ENCODE measurements around the gene TIMM23.
"Not testable (repeated sequence)": the region's sequence is repeated elsewhere in the genome, so short reads cannot be mapped to it uniquely, and the experiment has no call there.

Gene TIMM23

DNA sequence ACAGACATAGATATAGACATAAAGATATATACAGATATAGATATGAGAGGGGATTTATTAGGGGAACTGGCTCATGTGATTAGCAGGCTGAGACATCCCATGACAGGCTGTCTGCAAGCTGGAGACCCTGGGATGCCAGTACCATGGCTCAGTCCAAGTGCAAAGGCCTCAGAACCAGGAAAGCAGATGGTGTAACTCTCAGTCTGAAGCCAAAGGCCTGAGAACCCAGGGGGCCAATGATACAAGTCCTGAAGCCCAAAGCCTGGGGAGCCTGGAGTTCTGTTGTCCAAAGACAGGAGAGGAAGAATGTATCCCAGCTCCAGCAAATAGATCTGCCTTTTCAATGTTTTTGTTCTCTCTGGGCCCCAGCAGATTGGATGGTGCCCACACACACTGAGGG is 52.7 kb downstream of the TIMM23 start:
- DNase-seq (ENCODE audit: low read depth), result no peak

DNA sequence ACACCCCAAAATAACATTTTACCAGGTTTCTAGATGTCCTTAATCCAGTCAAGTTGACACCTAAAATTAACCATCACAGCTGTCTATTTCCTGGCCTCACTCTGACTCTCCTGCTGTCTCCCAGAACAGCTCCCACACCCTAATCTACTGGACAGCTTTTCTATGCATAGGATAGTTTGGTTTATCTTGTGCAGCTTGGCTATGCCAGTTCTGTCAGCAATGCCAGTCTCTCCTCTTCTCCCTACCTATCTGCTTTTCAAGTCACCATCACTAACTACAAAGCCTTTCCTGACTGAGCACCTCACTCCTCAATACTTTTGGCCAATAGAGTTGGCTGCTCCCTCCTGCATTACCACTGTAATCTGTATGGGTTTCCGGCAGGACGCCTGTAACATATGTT is 53.1 kb downstream of the TIMM23 start:
- DNase-seq (ENCODE audit: low read depth), result no peak

DNA sequence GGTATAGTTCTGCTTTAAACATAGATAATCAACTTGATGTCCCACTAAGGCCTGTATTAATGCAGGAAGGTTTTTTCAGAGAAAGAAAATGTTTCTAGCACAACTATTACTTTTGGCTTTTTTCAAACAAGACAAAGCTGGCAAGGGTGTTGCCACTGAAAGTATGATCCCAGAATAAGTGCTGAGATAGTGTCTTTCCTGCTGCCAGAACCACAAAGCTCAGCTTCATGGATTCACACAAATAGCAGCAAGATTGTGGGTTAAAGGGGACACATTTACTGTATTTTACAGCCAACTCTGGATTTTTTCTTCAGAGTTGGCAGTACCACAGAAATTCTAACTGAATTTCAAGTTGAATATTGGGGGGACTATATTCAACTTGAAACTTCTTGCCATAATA is 53.8 kb downstream of the TIMM23 start:
- DNase-seq (ENCODE audit: low read depth), result no peak

DNA sequence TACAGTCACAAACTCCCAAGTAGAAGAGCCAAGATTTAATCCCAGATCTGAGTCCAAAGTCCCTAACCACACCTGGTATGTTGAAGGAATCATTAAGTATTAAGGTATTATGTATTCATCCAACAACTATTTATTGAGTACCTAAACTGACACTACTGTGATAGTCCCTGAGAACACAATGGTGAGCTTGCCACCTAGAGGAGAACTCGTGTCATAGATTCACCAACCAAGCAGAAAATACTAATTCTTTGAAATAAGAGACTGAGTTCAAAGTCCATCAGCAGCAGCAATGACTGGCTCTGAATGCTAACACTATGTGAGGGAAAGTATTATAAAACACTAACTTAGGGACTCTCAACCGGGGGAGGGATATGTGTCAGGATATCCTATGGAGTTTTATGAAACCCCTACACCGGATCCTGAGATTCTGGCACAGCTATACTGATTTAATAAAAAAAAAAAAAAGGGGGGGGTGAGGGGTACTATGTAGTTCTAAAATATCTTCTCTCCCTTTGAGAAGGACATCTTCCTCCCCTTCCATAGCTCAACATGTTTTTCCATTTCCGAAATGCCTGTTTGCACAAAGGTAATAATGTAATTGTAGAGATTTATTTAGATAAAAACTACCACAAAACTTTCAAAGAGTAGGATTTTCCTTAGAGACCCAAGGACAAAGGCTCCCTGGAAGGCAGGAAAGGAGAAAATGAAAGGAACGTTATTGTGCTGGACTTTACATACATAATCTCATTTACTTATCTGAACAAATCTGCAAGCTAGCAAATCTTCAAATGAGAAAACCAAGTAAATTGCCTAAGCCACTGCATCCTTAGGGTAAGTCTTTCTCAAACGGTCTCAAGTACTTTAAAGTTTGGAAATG is 56.5 kb downstream of the TIMM23 start:
- peak; percentile 74 for DNase-seq (ENCODE audit: low read depth)

DNA sequence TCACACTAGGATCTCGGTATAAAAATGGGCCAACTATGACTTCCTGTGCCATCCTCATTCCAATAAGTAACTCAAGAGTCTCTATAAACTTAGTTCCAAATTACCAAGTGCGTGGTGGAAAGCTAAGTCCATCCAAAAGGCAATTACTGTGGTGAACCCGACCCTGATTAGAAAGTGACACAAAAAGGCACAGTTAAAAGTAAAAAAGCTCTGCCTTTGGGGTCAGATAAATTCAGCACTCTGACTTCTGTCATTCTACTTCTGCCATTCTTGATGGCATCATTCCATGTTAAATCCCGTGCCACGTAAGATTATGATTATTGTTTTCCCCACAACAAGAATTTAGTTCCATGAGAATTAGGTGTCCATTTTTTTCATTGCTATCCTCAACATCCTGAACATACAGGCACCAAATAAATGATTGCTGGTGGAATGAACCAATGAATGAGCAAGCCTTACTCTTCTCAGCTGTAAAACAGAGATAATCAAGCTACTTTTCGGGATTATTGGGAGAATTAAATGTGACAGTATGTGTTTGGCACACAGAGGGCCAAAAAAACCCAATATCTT is 57.3 kb downstream of the TIMM23 start:
- no peak for DNase-seq (ENCODE audit: low read depth)

DNA sequence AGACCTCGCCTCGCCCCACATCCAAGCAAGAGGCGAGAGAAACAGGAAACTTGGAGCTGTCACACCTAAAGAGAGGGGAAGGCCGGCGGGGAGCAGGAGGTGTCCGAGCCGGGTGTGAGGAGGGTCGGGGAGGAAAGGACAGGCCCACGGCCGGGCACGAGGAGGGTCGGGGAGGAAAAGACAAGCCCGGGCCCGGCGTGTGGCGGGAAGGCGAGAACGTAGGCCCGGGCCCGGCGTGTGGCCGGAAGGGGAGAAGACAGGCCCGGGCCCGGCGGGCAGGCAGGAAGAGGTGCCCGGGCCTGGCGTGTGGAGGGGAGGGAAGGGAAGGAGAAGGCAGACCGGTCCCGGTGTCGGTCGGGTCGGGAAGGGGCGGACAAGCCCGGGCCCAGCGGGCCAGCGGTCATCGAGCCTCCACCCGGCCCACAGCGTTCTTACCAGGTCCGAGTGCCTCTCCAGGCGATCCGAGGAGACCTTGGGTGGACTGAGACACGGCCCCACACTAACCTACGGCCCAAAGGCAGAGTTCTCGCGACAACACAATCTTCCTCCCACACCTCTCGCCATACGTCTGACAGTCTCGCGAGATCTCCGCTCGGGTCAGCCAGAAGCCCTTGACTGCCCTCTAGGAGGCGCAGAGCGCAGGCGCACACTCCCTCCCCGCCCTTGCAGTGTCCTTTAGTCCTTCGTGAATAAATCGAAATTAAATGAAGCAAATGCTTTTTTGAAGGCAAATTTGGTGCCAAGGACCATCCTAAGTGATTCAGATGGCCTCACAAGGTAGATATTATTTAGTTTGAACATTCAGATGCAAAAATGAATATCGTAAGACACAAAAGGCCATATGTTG is 58.0 kb downstream of the TIMM23 start, which contains the start of gene NCOA4:
TSS of gene NCOA4 (minus strand) at position 533 of the 847 bp plus-strand sequence. CDS start 13,943 bp downstream, outside the sequence.
- DNase-seq (ENCODE audit: low read depth), result peak; percentile 99

DNA sequence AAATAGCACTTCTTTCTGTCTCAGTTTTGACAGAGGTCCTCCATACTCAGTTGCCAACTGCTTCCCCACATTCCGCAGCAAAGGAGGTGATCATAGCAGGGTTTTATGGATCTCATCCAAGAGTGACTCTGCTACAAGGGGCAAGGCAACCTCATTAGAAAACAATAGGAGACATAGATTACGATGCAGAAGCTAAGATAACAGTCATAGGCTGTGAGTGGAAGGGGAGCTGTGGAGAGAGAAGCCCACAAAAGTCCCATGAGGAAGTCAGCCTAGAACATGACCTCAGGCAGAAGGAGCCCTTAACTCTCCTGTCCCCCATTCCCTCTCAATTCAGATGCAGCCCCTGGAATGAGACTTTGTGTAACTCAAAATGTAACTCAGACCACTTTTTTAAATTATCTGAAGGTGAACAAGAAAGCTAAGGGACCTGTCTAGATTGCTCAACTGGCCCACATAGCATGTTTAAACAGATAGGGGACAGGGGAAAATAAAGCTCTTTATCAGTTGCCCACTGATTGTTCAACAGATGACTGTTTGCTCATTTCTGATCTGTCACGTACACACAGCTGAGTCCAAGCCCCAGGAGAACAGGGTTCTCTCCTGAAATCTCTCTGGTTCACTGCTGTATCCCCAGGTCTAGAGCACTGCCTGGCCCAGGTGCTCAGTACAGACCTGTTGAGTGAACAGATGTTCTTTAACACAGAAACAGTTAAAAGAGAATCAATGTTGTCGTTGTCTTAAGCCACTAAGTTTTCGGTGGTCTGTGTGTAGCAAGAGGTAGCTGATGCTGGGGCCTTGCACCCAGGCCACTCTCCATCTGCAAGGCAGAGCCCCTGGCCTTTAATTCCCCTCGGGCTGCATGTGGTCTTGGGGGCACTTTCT is 59.6 kb downstream of the TIMM23 start:
- no peak for DNase-seq (ENCODE audit: low read depth)

DNA sequence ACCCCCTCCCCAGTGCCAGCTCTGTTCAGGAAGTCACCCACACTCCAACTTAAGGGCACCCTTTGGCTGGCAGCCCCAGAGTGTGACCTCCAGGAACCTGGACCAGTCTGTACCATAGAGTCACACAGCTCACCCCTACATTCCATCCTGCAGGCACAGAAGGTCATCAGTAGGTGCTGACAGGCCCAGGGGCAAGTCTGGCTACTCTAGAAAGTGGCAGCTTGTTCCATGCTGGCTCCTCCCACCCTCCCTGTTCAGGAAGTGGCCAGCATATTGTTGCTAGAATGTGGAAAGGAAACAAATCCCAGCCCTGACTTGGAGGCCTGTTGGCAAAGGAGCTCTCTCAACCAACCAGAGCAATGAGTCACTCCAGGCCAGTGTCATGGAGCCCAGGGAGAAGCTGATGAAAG is 61.3 kb downstream of the TIMM23 start:
- peak; percentile 94 for DNase-seq (ENCODE audit: low read depth)

DNA sequence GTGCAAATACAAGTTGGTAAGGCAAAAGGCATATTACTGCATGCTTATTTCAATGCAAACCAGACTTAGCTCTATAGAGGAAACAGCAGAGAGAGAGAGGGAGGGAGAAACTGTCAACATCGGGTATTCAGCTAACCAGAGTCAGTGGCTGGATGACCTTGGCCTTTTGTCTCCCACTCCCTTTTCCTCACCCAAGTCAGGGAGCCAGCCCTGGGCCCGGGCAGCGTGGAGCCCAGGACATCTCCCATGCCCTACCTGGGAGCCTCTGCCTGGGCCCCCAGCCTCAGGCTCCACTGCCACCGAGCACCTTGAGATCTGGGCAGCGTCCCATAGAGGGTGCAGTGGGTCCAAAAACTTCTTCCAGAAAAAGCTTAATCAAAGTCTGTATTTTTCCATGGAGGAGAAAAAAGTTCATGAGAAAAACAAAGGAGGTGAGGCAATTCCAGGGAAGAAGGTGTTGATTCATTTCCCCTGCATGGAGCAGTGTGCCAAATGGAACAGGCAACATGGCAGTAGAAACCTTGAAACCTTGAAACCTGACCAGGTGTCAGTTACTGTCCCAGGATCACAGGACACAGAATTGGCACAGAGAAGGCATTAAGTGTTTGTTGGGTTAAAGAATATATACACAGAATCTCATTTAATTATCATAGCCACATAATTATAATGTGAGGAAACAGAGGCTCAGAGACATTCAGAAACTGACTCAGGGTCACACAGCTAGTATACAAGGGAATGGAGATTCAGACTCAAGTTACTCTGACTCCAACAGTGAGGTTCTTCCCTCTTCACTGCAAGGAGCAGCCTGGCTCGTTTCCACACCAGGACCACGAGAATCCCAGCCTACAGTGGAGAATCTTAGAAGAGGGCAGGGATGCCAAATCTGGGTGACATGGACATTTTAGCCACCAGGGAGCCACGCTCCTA is 63.9 kb downstream of the TIMM23 start:
- DNase-seq (ENCODE audit: low read depth), result no peak

DNA sequence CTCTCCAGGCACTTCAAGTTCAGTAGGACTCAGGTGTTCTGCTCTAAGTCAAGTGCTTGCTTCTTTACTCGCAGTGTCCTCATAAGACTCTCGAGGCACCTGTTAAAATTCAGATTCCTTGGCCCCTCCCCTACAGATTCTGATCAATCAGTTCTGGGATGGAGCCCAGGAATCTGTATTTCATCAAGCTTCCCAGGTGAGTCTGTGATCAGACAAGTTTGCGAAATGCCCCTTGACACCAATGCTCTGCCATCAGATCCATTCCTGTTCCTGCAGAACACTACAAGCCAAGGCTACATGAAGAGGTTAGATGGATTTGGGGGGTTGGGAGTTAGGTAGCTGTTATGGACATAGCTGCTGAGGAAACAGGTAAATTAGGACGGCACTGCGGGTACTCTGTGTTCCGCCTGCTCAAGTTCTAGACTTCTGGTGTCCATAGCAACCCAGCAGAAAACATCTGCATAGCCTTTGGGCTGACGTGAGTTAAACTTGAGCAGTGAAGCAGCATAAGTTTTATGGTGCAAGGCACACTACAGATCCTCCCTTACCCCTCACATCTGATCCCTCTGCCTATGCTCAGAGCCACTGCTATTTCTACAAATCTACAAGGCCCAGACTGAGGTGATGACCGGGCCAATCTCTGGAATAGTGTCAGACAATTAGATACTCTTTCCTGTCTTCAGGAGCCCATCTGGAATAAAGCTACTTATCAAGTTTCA is 65.0 kb downstream of the TIMM23 start:
- DNase-seq (ENCODE audit: low read depth), result no peak

DNA sequence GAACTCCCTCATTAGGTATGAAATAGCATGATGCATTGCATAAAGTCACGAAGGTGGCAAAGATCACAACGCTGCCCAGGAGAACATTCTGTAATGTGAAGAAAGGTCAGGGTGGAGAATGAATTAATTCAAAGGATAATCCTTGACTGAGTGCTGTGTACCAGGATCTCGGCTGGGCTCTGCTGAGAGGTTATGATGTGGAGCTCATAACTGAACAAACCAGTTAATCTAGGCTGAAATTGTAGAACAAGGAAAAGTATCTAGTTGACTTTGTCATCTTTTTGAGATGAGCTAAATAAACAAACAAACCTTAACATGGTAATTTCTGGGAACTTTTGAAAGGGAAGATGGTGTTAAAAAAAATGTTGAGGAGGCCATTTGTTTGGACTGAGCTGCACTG is 67.7 kb downstream of the TIMM23 start:
- no peak for DNase-seq (ENCODE audit: low read depth)

DNA sequence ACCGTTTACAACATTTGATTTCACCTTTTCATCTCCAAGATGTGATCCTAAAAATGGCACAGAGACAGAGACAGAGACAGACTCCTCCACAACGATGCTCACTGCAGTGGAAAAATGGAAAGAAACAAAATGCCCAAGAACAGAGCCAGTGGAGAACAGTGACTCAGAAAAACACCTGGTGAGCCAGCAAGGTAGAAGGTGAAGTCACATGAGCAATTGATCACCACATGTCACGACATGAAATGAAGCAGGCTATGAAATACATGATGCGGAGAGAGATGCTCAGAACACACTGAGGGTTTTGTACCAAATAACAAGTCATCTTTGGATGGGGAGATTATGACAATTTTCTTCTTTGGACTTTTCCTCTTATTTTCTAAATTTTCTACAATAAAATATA is 70.2 kb downstream of the TIMM23 start:
- DNase-seq (ENCODE audit: low read depth), result no peak

DNA sequence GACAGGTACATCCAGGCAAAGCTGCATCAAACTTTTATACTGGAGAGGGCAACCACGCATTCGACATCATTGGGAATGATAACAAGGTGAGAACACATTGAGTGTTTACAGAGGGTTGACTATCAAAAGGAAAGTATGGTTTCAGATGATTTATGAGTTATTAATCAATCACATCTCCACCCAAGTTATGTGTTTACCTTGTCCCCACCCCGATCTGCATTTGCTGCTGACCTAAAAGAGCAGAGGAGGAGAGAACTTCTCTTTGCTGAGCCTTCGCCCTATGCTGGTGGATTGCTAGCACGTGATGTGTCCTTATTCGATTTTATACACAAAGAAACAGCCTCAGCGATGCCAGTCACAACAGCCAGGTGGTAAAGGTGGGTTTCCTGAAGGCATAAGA is 74.0 kb downstream of the TIMM23 start, which contains the start of gene MSMB:
TSS of gene MSMB (minus strand) at position 9 of the 400 bp plus-strand sequence. CDS start 32 bp downstream, outside the sequence.
- no peak for DNase-seq (ENCODE audit: low read depth)

DNA sequence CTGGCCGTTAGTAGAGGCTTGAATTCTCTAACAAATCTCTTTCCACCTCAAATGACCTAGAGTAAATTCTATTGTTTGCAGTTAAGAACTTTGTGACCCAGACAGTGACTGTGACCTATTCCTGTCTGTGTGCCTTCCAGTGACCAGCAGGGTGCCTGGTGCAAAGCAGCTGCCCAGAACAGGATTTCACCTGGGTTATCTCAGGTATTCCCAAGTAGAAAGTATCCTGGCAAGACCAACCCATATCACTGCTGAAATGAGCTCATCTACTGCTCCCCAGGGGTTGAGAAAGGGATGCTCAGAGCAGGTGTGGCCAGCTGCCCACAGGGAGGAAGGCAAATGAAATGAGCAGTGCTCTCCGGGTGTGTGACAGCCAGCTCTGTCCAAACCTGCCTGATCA is 75.9 kb downstream of the TIMM23 start:
- DNase-seq (ENCODE audit: low read depth), result no peak

DNA sequence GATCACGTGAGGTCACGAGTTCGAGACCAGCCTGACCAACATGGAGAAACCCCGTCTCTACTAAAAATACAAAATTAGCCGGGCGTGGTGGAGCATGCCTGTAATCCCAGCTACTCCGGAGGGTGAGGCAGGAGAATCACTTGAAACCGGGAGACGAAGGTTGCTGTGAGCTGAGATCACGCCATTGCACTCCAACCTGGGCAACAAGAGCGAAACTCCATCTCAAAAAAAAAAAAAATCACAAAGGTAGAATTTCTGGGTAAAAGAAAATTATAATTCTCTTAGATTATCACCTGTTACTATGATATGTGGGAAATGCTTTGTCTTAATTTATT is 77.2 kb downstream of the TIMM23 start:
- DNase-seq (ENCODE audit: low read depth), result not testable (repeated sequence)

DNA sequence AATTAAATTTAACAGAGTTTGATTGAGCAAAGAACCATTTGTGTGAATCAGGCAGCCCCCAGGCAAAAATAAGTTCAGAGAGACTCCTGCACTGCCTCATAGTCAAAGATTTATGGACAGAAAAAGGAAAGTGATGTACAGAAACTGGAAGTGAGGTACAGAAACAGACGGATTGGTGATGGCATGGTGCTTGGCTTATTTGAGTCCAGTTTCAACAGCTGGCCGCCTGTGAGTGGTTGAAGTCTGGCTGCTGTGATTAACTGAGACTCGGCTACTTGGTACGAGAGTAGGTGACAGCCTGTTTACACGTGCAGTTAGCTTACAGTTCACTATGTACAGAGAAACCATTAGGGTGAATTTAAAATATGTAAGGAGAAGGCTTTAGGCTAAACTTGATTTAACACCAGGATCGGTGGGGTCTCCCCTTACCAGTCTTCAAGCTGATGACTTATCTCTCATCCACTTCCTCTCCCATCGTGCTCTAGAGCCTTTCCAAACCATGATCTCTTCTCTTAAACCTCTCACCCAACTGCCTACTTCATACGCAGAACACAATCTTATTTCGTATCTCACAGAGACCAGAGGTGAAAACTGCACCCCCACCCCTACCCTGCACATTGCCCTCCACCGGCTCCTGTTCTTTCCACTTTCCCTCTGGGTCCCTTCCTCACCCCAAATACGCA is 78.8 kb downstream of the TIMM23 start:
- peak; percentile 30 for DNase-seq (ENCODE audit: low read depth)

DNA sequence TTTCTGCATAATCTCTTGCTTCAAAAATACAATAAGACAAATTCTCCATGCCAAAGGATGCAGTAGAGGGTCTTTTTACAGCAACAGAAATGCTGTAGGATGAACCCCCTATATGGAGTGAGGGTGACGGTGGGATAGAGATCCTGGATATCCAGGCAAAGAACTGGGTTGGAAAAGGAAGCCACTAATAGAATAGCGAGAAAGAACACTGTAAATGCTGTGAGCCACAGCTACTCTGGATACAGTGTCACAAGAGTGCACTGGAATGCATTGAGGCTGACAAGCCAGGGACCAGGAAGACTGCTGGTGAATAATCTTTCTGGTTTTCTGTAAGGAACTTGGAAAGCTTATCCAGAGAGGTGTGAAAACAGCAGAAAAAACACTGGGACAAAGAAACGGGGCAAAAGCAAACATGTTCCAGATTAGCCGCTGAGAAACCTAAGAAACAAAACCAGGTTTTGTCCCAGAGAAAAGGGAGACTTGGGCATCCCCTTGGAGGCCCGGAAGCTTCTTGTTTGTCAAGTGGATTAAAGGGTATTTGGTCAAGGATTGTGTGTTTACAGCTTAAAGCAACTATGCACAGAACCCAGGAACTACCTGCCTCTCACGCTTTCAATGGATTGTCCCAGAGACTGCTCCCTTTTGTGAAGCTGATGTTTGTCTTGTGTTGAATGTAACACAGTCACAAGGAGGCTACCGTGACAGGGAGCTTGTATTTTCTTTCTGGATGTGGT is 79.9 kb downstream of the TIMM23 start:
- peak; percentile 7 for DNase-seq (ENCODE audit: low read depth)

DNA sequence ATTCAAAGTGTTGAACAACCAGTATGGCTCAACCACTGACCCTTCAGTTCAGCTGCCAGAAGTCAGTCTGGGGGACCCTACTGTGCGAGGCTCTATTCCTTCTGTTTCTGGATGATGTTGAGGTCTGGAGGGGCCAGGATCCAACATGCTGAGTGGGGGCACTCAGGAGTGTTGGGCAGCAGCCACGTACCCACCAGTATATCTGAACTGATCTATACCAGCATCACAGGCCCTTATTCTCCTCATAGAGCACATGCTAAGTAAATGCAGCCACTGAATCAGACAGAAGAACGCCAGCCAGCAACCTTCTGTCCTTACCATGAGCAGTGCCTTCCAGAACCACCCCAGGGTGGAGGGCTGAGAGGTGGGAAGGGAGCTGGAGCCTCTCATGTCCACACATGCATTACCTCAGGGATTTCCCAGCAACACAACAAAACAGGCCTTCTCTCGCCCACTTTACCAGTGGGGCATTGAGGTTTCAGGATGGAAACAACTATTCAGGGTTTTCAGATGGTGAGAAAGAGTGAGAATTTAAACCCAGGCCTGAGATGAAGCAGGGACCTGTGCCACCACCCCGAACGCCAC is 80.6 kb downstream of the TIMM23 start:
- DNase-seq (ENCODE audit: low read depth), result no peak

Data from EH (cell line).